GM18517 (cell line): ENCODE measurements around the gene PPP2R2B.

ENCODE experiments used
- ATAC-seq: cut with Tn5 transposase; IDR thresholded peaks from one replicate; pipeline ENCODE4 v1.9.1; 2021; ENCODE audit warnings: mild to moderate bottlenecking, moderate library complexity; ENCODE audit not compliant: unreplicated experiment

Gene PPP2R2B

GRCh38 chr5:146828385-146828784 lies 50.2 kb downstream of the PPP2R2B start:
- no peak for ATAC-seq

GRCh38 chr5:146827901-146828300 lies 50.7 kb downstream of the PPP2R2B start:
- ATAC-seq = no peak

- ATAC-seq = no peak
Measured at GRCh38 chr5:146825033-146825432, 53.5 kb downstream of the PPP2R2B start.

- ATAC-seq = no peak
Measured at GRCh38 chr5:146821732-146822131, 56.8 kb downstream of the PPP2R2B start.

- no peak for ATAC-seq
Measured at GRCh38 chr5:146820987-146821386, 57.6 kb downstream of the PPP2R2B start.

GRCh38 chr5:146818822-146819221 lies 59.7 kb downstream of the PPP2R2B start:
- ATAC-seq = no peak

- no peak for ATAC-seq
Measured at GRCh38 chr5:146817973-146818372, 60.6 kb downstream of the PPP2R2B start.

GRCh38 chr5:146816775-146817387 lies 61.7 kb downstream of the PPP2R2B start:
- ATAC-seq = no peak

- no peak for ATAC-seq
Measured at GRCh38 chr5:146815411-146815810, 63.1 kb downstream of the PPP2R2B start.

- ATAC-seq = no peak
Measured at GRCh38 chr5:146813346-146814157, 65.0 kb downstream of the PPP2R2B start.

GRCh38 chr5:146805081-146805480 lies 73.5 kb downstream of the PPP2R2B start:
- ATAC-seq = no peak

- ATAC-seq = no peak
Measured at GRCh38 chr5:146802945-146803522, 75.5 kb downstream of the PPP2R2B start.

GRCh38 chr5:146799671-146800070 lies 78.9 kb downstream of the PPP2R2B start:
- ATAC-seq = no peak

- ATAC-seq = no peak
Measured at GRCh38 chr5:146799231-146799630, 79.3 kb downstream of the PPP2R2B start.

- no peak for ATAC-seq
Measured at GRCh38 chr5:146797658-146798057, 80.9 kb downstream of the PPP2R2B start.

- ATAC-seq = no peak
Measured at GRCh38 chr5:146796911-146797310, 81.6 kb downstream of the PPP2R2B start.

GRCh38 chr5:146796144-146796543 lies 82.4 kb downstream of the PPP2R2B start:
- ATAC-seq = no peak

- no peak for ATAC-seq
Measured at GRCh38 chr5:146794326-146795029, 84.1 kb downstream of the PPP2R2B start.

- no peak for ATAC-seq
Measured at GRCh38 chr5:146793709-146794108, 84.8 kb downstream of the PPP2R2B start.

GRCh38 chr5:146791471-146791870 lies 87.1 kb downstream of the PPP2R2B start:
- no peak for ATAC-seq
